Measurements from ENCODE around the gene TMEM190.

TMEM190 gene

GRCh38 chr19:55352040-55352439, 24.6 kb upstream of the TMEM190 start:
- DNase-seq (ENCODE audit: low read depth) = no peak

- no peak for DNase-seq (ENCODE audit: low read depth)
Observed at GRCh38 chr19:55352549-55353145, 24.0 kb upstream of the TMEM190 start.

GRCh38 chr19:55353356-55353802, 23.2 kb upstream of the TMEM190 start:
- no peak for DNase-seq (ENCODE audit: low read depth)

GRCh38 chr19:55353803-55354697, 22.6 kb upstream of the TMEM190 start:
- peak; percentile 38 for DNase-seq (ENCODE audit: low read depth)

- no peak for DNase-seq (ENCODE audit: low read depth)
Observed at GRCh38 chr19:55354698-55355212, 21.9 kb upstream of the TMEM190 start, which contains the start of gene COX6B2. Gene COX6B2, minus strand, starts transcription at chr19:55354719. Its CDS starts 198 bp downstream, at chr19:55354521.

- no peak for DNase-seq (ENCODE audit: low read depth)
Observed at GRCh38 chr19:55355213-55355821, 21.3 kb upstream of the TMEM190 start.

GRCh38 chr19:55358493-55358892, 18.1 kb upstream of the TMEM190 start:
- no peak for DNase-seq (ENCODE audit: low read depth)

GRCh38 chr19:55358943-55359908, 17.4 kb upstream of the TMEM190 start:
- DNase-seq (ENCODE audit: low read depth) = no peak

- no peak for DNase-seq (ENCODE audit: low read depth)
Observed at GRCh38 chr19:55360902-55361301, 15.7 kb upstream of the TMEM190 start.

GRCh38 chr19:55362174-55362989, 14.2 kb upstream of the TMEM190 start:
- DNase-seq (ENCODE audit: low read depth) = no peak

- DNase-seq (ENCODE audit: low read depth) = no peak
Observed at GRCh38 chr19:55362990-55363716, 13.5 kb upstream of the TMEM190 start, which contains the start of gene GARIN5B. Gene GARIN5B, minus strand, starts transcription at chr19:55363260. Its CDS starts 194 bp downstream, at chr19:55363066.

GRCh38 chr19:55365245-55365644, 11.4 kb upstream of the TMEM190 start:
- DNase-seq (ENCODE audit: low read depth) = no peak

GRCh38 chr19:55365964-55366363, 10.7 kb upstream of the TMEM190 start:
- DNase-seq (ENCODE audit: low read depth) = no peak

- no peak for DNase-seq (ENCODE audit: low read depth)
Observed at GRCh38 chr19:55366790-55367189, 9.8 kb upstream of the TMEM190 start.

- no peak for DNase-seq (ENCODE audit: low read depth)
Observed at GRCh38 chr19:55368106-55368505, 8.5 kb upstream of the TMEM190 start.

- no peak for DNase-seq (ENCODE audit: low read depth)
Observed at GRCh38 chr19:55368701-55369563, 7.7 kb upstream of the TMEM190 start.

GRCh38 chr19:55369653-55370304, 6.8 kb upstream of the TMEM190 start:
- no peak for DNase-seq (ENCODE audit: low read depth)

GRCh38 chr19:55370305-55370988, 6.2 kb upstream of the TMEM190 start, which contains the start of gene IL11:
Gene IL11, minus strand, starts transcription at chr19:55370463. Its CDS starts 153 bp downstream, at chr19:55370310.
- DNase-seq (ENCODE audit: low read depth) = no peak

All from stimulated activated CD4-positive, alpha-beta T cell treated with anti-CD3 and anti-CD28 coated beads, Interleukin-2, amount 100 ng/mL, for 4 hours (primary cell).